Upper lobe of left lung (tissue), 6 donors: Measurements from ENCODE around the gene NECTIN2. TPM values are rescaled to one million over a fixed set of nuclear protein-coding genes. Genes with fewer than 3 reads are reported as not detected.
A peak's percentile ranks its signal among the peaks of the same experiment; 100 is the strongest.

Source experiments
- ATAC-seq, 2 donors: fragments of 200-7000 bp; cut with Tn5 transposase; one replicate each; pipeline ENCODE4 v1.9.1; 2022; ENCODE audit warnings: mild to moderate bottlenecking in 2 of 2, moderate library complexity in 2 of 2; ENCODE audit not compliant: low FRiP score in 2 of 2
- DNase-seq, 2 donors: peaks; one replicate each; pipeline ENCODE4 v3.0.0-alpha.2; 2019 to 2020
- H3K27ac ChIP-seq, 4 donors: fragments of 200-600 bp; sonication (generic); one replicate each; pipeline ENCODE4 v1.5.1; 2016 to 2019
- H3K27me3 ChIP-seq, 4 donors: fragments of 200-600 bp; sonication (generic); one replicate each; pipeline ENCODE4 v1.5.1; 2017 to 2019
- H3K36me3 ChIP-seq, 4 donors: fragments of 200-600 bp; sonication (generic); one replicate each; pipeline ENCODE4 v1.5.1; 2016 to 2019
- H3K4me1 ChIP-seq, 4 donors: fragments of 200-600 bp; sonication (generic); one replicate each; pipeline ENCODE4 v1.5.1; 2018 to 2019
- H3K4me3 ChIP-seq, 4 donors: fragments of 200-600 bp; sonication (generic); one replicate each; pipeline ENCODE4 v1.5.1; 2017 to 2019; ENCODE audit warnings: mild to moderate bottlenecking in 2 of 4, moderate library complexity in 1 of 4
- H3K9me3 ChIP-seq, 4 donors: fragments of 200-600 bp; sonication (generic); one replicate each; pipeline ENCODE4 v1.5.1; 2018 to 2019
- CTCF ChIP-seq, 6 experiments: fragments of 450-650 bp in 4 of 6; fragments of 200-600 bp in 2 of 6; sonication (generic) in 2 of 6; IDR thresholded peaks; one replicate each; pipeline ENCODE4 v1.5.1; 2016 to 2019; ENCODE audit warnings: antibody characterized with exemption in 6 of 6
- EP300 ChIP-seq, 4 donors: sonication (generic); formaldehyde crosslinking; IDR thresholded peaks; one replicate each; pipeline ENCODE4 v1.5.1; 2017; ENCODE audit warnings: antibody characterized with exemption in 4 of 4, control low read depth in 2 of 4
- POLR2A ChIP-seq, 4 donors: fragments of 450-650 bp; IDR thresholded peaks; one replicate each; pipeline ENCODE4 v1.5.1; 2016 to 2017; ENCODE audit warnings: antibody characterized with exemption in 4 of 4, mild to moderate bottlenecking in 2 of 4
- POLR2AphosphoS5 ChIP-seq, 2 donors: sonication (generic); formaldehyde crosslinking; IDR thresholded peaks; one replicate each; pipeline ENCODE4 v1.5.1; 2017; ENCODE audit warnings: antibody characterized with exemption in 2 of 2
- WGBS, 2 donors: methylation state at CpG; one replicate each; pipeline ENCODE4 v1.1.5; 2017 to 2018; 5-methylcytosine and 5-hydroxymethylcytosine counted together
- total RNA-seq, 6 donors: library from RNA; depleted of rRNA in 4 of 6; stranded (reverse); fragments of >200 nt in 4 of 6; gene quantifications; one replicate each; pipeline versions ENCODE4 v1.1.0 to v1.2.1, GENCODE V29; 2016 to 2021
- donor health status: DM: no; HTN: no; CAD: no; lungs with moderate emphysema.
- donor health status: DM: no; HTN: yes; CAD: no; lungs with severe emphysema.

Gene NECTIN2
- total RNA-seq, 6 donors from 2014 or later, result 52.2 to 152 (median 109) TPM

GRCh38 chr19:44803442-44804428 lies 42.4 kb upstream of the NECTIN2 start:
- H3K27ac ChIP-seq, result no peak overlapping the region

GRCh38 chr19:44806291-44806690 lies 39.8 kb upstream of the NECTIN2 start:
- Histone ChIP-seq H3K27ac (peak overlapping the region in 1 of 4 donors; percentile 79), H3K4me1 (peaks cover 30 to 38% (median 33%) of the 10 kb centered on the region in 4 donors), H3K9me3 (no peaks in the 10 kb centered on the region), H3K27me3 (no peaks in the 10 kb centered on the region), H3K36me3 (no peaks in the 10 kb centered on the region), H3K4me3 (no peak overlapping the region)
- no peak for TF ChIP-seq CTCF (IDR thresholded peaks at IDR 0.05)
- TF ChIP-seq POLR2AphosphoS5 (IDR thresholded peaks at IDR 0.05), result no peak
- TF ChIP-seq POLR2A (IDR thresholded peaks at IDR 0.05), result no peak
- TF ChIP-seq EP300 (IDR thresholded peaks at IDR 0.05), result no peak
- ATAC-seq, result no peak
- DNase-seq, result no peak
- 87 to 91% methylated on average over 7 of the region's 7 CpGs for WGBS, 2 donors

More at GRCh38 chr19:44803442-44804428, 42.4 kb upstream of the NECTIN2 start:
- Histone ChIP-seq H3K4me3 (no peak overlapping the region), H3K27me3 (no peaks in the 10 kb centered on the region), H3K36me3 (no peaks in the 10 kb centered on the region), H3K9me3 (no peaks in the 10 kb centered on the region), H3K4me1 (peaks cover 17 to 26% (median 21%) of the 10 kb centered on the region in 4 donors)
- no peak for ATAC-seq
- TF ChIP-seq CTCF (IDR thresholded peaks at IDR 0.05) (no peak), EP300 (IDR thresholded peaks at IDR 0.05) (no peak), POLR2A (IDR thresholded peaks at IDR 0.05) (no peak), POLR2AphosphoS5 (IDR thresholded peaks at IDR 0.05) (no peak)
- 77 to 87% methylated on average over 10 to 13 of the region's 13 CpGs for WGBS, 2 donors
- DNase-seq, result no peak

DNA sequence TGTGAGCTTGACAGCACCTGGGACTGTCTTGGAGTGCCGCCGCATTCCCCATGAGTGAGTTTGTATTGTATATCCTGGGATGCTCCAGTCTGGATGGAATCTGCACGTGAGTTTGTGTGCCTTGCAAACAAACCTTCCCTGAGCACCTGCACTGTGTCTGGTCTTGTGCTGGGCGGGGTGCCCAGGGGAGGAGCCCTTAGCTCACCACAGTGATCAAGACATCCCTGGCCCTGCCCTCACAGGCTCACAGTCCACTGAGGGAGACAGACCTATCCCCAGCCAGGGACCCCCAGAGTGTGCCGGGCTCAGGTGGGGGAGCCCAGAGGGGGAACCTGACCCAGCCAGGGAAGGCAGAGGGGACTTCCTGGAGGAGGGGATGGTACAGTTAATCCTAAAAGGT lies 38.9 kb upstream of the NECTIN2 start:
- no peak for TF ChIP-seq CTCF (IDR thresholded peaks at IDR 0.05)
- peak in 1 of 2 donors; percentile 36 for TF ChIP-seq POLR2AphosphoS5 (IDR thresholded peaks at IDR 0.05)
- 70 to 100% methylated on average over 2 to 5 of the region's 5 CpGs for WGBS, 2 donors
- H3K4me1 ChIP-seq, result peaks cover 30 to 38% (median 33%) of the 10 kb centered on the region in 4 donors
- no peaks in the 10 kb centered on the region for H3K27me3 ChIP-seq
- peak in 1 of 2 donors; percentile 66 for DNase-seq
- ATAC-seq, result peak; percentile 21 to 27
- no peak overlapping the region for H3K4me3 ChIP-seq
- H3K36me3 ChIP-seq, result peaks cover 0 to 3% (median 0%) of the 10 kb centered on the region in 4 donors
- H3K27ac ChIP-seq, result peak overlapping the region; percentile 78 to 90 (median 81)
- no peaks in the 10 kb centered on the region for H3K9me3 ChIP-seq

DNA sequence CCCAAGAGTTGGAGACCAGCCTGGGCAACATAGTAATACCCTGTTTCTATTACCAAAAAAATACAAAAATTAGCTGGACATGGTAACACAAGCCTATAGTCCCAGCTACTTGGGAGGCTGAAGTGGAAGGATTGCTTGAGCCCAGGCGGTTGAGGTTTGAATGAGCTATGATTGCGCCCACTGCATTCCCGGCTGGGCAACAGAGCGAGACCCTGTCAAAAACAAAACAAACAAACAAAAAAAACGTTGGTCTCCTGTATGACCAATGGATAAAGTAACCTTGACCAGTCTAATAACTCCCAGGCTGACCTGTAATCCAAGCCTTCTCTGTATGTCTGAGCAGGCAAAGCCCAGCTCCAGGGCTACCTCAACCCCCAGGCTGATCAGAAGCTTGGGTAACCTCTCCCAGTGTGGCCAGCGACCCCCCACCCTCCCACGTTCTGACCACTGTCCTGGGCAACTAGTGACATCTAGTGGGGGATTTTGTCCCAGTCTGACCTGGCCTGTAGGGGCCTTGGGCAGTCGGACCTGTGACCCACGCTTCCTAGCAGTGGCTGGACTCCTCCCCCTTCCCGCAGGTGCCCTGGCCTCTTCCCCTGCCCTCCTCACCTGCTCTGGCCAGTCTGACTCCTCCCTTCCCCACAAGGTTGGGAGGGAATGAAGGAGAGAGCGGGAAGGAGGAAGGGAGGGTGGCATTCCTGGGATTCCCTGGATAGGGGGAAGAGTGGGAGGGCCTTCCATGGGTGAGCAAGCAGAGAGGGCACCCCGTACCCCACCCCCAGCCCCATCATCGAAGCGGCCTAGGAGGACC lies 38.2 kb upstream of the NECTIN2 start:
- 21 to 25% methylated on average over 13 to 14 of the region's 14 CpGs for WGBS, 2 donors
- DNase-seq (peak in 1 of 2 donors; percentile 92), ATAC-seq (peak; percentile 72 to 92)
- Histone ChIP-seq H3K9me3 (no peaks in the 10 kb centered on the region), H3K27me3 (no peaks in the 10 kb centered on the region), H3K27ac (peak overlapping the region; percentile 78 to 90 (median 81)), H3K36me3 (peaks cover 0 to 7% (median 0%) of the 10 kb centered on the region in 4 donors), H3K4me1 (peaks cover 30 to 38% (median 33%) of the 10 kb centered on the region in 4 donors), H3K4me3 (peak overlapping the region in 3 of 4 donors; percentile 51 to 73 (median 72))
- TF ChIP-seq POLR2A (IDR thresholded peaks at IDR 0.05) (no peak), POLR2AphosphoS5 (IDR thresholded peaks at IDR 0.05) (peak in 1 of 2 donors; percentile 64), CTCF (IDR thresholded peaks at IDR 0.05) (peak; percentile 30 to 64 (median 51)), EP300 (IDR thresholded peaks at IDR 0.05) (peak in 1 of 4 donors; percentile 77)
